Measurements from ENCODE around the gene JARID2.

Gene JARID2

GRCh38 chr6:15560713-15561112 lies 314.8 kb downstream of the JARID2 start:
- H3K4me3 ChIP-seq (ENCODE audit: low read length), result no peak overlapping the region
- no peak overlapping the region for H3K9ac ChIP-seq (ENCODE audit: low read length)
- peaks cover 3% of the 10 kb centered on the region for H3K4me1 ChIP-seq (ENCODE audit: control insufficient read depth, insufficient read depth, low read length)
- H3K36me3 ChIP-seq (ENCODE audit: control insufficient read depth, insufficient read depth, low read length, severe bottlenecking), result no peaks in the 10 kb centered on the region
- H3K27me3 ChIP-seq (replicated peaks; ENCODE audit: control insufficient read depth, insufficient read depth, low read length), result no peaks in the 10 kb centered on the region
- H3K9me3 ChIP-seq (ENCODE audit: control insufficient read depth, low read length), result no peaks in the 10 kb centered on the region
- no peak for DNase-seq (ENCODE audit: low read depth)

- no peaks in the 10 kb centered on the region for H3K4me1 ChIP-seq (ENCODE audit: control insufficient read depth, insufficient read depth, low read length)
- no peaks in the 10 kb centered on the region for H3K36me3 ChIP-seq (ENCODE audit: control insufficient read depth, insufficient read depth, low read length, severe bottlenecking)
- no peaks in the 10 kb centered on the region for H3K9me3 ChIP-seq (ENCODE audit: control insufficient read depth, low read length)
- no peak overlapping the region for H3K4me3 ChIP-seq (ENCODE audit: low read length)
- H3K9ac ChIP-seq (ENCODE audit: low read length), result no peak overlapping the region
- H3K27me3 ChIP-seq (replicated peaks; ENCODE audit: control insufficient read depth, insufficient read depth, low read length), result no peaks in the 10 kb centered on the region
- no peak for DNase-seq (ENCODE audit: low read depth)
Measured at GRCh38 chr6:15561447-15562199, 315.8 kb downstream of the JARID2 start.

- no peak for DNase-seq (ENCODE audit: low read depth)
- H3K27me3 ChIP-seq (replicated peaks; ENCODE audit: control insufficient read depth, insufficient read depth, low read length), result no peaks in the 10 kb centered on the region
- no peak overlapping the region for H3K4me3 ChIP-seq (ENCODE audit: low read length)
- H3K9ac ChIP-seq (ENCODE audit: low read length), result no peak overlapping the region
- no peaks in the 10 kb centered on the region for H3K36me3 ChIP-seq (ENCODE audit: control insufficient read depth, insufficient read depth, low read length, severe bottlenecking)
- no peaks in the 10 kb centered on the region for H3K9me3 ChIP-seq (ENCODE audit: control insufficient read depth, low read length)
- H3K4me1 ChIP-seq (ENCODE audit: control insufficient read depth, insufficient read depth, low read length), result no peaks in the 10 kb centered on the region
Measured at GRCh38 chr6:15562977-15563376, 317.1 kb downstream of the JARID2 start.

GRCh38 chr6:15569035-15569995 lies 323.4 kb downstream of the JARID2 start:
- no peaks in the 10 kb centered on the region for H3K27me3 ChIP-seq (replicated peaks; ENCODE audit: control insufficient read depth, insufficient read depth, low read length)
- H3K4me3 ChIP-seq (ENCODE audit: low read length), result no peak overlapping the region
- no peaks in the 10 kb centered on the region for H3K4me1 ChIP-seq (ENCODE audit: control insufficient read depth, insufficient read depth, low read length)
- H3K36me3 ChIP-seq (ENCODE audit: control insufficient read depth, insufficient read depth, low read length, severe bottlenecking), result no peaks in the 10 kb centered on the region
- DNase-seq (ENCODE audit: low read depth), result no peak
- no peak overlapping the region for H3K9ac ChIP-seq (ENCODE audit: low read length)
- no peaks in the 10 kb centered on the region for H3K9me3 ChIP-seq (ENCODE audit: control insufficient read depth, low read length)

GRCh38 chr6:15570171-15570570 lies 324.3 kb downstream of the JARID2 start:
- Histone ChIP-seq H3K9ac (ENCODE audit: low read length) (no peak overlapping the region), H3K36me3 (ENCODE audit: control insufficient read depth, insufficient read depth, low read length, severe bottlenecking) (no peaks in the 10 kb centered on the region), H3K9me3 (ENCODE audit: control insufficient read depth, low read length) (no peaks in the 10 kb centered on the region), H3K4me1 (ENCODE audit: control insufficient read depth, insufficient read depth, low read length) (no peaks in the 10 kb centered on the region), H3K27me3 (replicated peaks; ENCODE audit: control insufficient read depth, insufficient read depth, low read length) (no peaks in the 10 kb centered on the region), H3K4me3 (ENCODE audit: low read length) (no peak overlapping the region)
- DNase-seq (ENCODE audit: low read depth), result no peak

Measured in adipocyte (in vitro differentiated cells).